SK-N-SH (cell line): ENCODE results near the gene TFAP2C. TPM values are rescaled to one million over a fixed set of nuclear protein-coding genes. Genes with fewer than 3 reads are reported as not detected.

Experiments used
- CTCF ChIA-PET: fragments of 300-600, 350-600 bp; formaldehyde crosslinking; extraction: SDS; loops from one replicate; lab custom pipeline; 2021; lab: Yijun Ruan, JAX
- POLR2A ChIA-PET: fragments of 350-600 bp; sonication (Branson Sonifier 250); formaldehyde crosslinking; extraction: SDS; loops from one replicate; lab custom pipeline; 2020; ENCODE audit warnings: antibody characterized with exemption, inconsistent platforms; lab: Yijun Ruan, JAX
- DNase-seq: peaks from one replicate; pipeline ENCODE4 v3.0.0; 2012
- H2AFZ ChIP-seq: fragments of 200-600 bp; sonication (generic); 2 replicates; pipeline ENCODE4 v1.8.1; 2016; ENCODE audit warnings: antibody characterized with exemption, mild to moderate bottlenecking, low read depth
- H3F3A ChIP-seq: fragments of 200-600 bp; sonication (generic); replicated peaks from 2 replicates; pipeline ENCODE3; 2016; ENCODE audit warnings: antibody characterized with exemption, mild to moderate bottlenecking; ENCODE audit not compliant: insufficient read depth
- H3K27ac ChIP-seq, 2 experiments: fragments of 200-500 bp in 1 of 2; fragments of 200-600 bp in 1 of 2; sonication (Bioruptor generic) in 1 of 2; sonication (generic), shearing (Covaris generic) in 1 of 2; 2 replicates each; pipeline versions ENCODE4 v1.5.1 to v1.6.1; 2014 to 2016; ENCODE audit warnings: low read depth in 2 of 2, inconsistent platforms in 1 of 2, low read length in 1 of 2, mild to moderate bottlenecking in 1 of 2, mixed read lengths in 1 of 2
- H3K27me3 ChIP-seq: fragments of 200-600 bp; sonication (generic), shearing (Covaris generic); 2 replicates; pipeline ENCODE4 v1.6.1; 2016; ENCODE audit warnings: mixed run types; ENCODE audit not compliant: insufficient read depth
- H3K36me3 ChIP-seq, 2 experiments: fragments of 200-500 bp in 1 of 2; fragments of 200-600 bp in 1 of 2; sonication (Bioruptor generic) in 1 of 2; sonication (generic) in 1 of 2; replicated peaks in 1 of 2; 2 replicates each; pipeline versions ENCODE3 to v1.5.1; 2014 to 2016; ENCODE audit warnings: low read length in 1 of 2, mild to moderate bottlenecking in 1 of 2; ENCODE audit not compliant: insufficient read depth in 2 of 2, control insufficient read depth in 1 of 2
- H3K4me1 ChIP-seq, 2 experiments: fragments of 200-500 bp in 1 of 2; fragments of 200-600 bp in 1 of 2; sonication (Bioruptor generic) in 1 of 2; sonication (generic), shearing (Covaris generic) in 1 of 2; 2 replicates each; pipeline versions ENCODE4 v1.5.1 to v1.6.1; 2014 to 2016; ENCODE audit warnings: low read depth in 1 of 2, low read length in 1 of 2, mixed run types in 1 of 2; ENCODE audit not compliant: insufficient read depth in 2 of 2, control insufficient read depth in 1 of 2
- H3K4me2 ChIP-seq: fragments of 200-600 bp; sonication (generic), shearing (Covaris generic); 2 replicates; pipeline ENCODE4 v1.6.1; 2017; ENCODE audit warnings: mixed run types
- H3K4me3 ChIP-seq, 2 experiments: fragments of 200-500 bp in 1 of 2; fragments of 200-600 bp in 1 of 2; sonication (Bioruptor generic) in 1 of 2; sonication (generic), shearing (Covaris generic) in 1 of 2; 2 replicates each; pipeline versions ENCODE4 v1.5.1 to v1.8.1; 2014 to 2016; ENCODE audit warnings: low read depth in 2 of 2, inconsistent platforms in 1 of 2, low read length in 1 of 2, mild to moderate bottlenecking in 1 of 2, mixed read lengths in 1 of 2, moderate library complexity in 1 of 2
- H3K79me2 ChIP-seq: fragments of 200-600 bp; sonication (generic); 2 replicates; pipeline ENCODE4 v1.8.1; 2017; ENCODE audit warnings: mild to moderate bottlenecking; ENCODE audit not compliant: insufficient read depth
- H3K9ac ChIP-seq: fragments of 200-600 bp; sonication (generic); 2 replicates; pipeline ENCODE4 v1.6.1; 2017; ENCODE audit warnings: mixed run types
- H3K9me2 ChIP-seq: fragments of 200-600 bp; sonication (generic); 2 replicates; pipeline ENCODE4 v1.6.1; 2017; ENCODE audit warnings: mixed run types
- H3K9me3 ChIP-seq: fragments of 200-600 bp; sonication (generic); 2 replicates; pipeline ENCODE4 v1.6.1; 2017; ENCODE audit warnings: mixed run types, mild to moderate bottlenecking, moderate library complexity
- H4K20me1 ChIP-seq: fragments of 200-600 bp; sonication (generic); 2 replicates; pipeline ENCODE4 v1.6.1; 2017; ENCODE audit warnings: mild to moderate bottlenecking, mixed run types; ENCODE audit not compliant: insufficient read depth
- CTCF ChIP-seq: fragments of 200-600 bp; sonication (generic); IDR thresholded peaks from 2 replicates; pipeline ENCODE4 v1.6.1; 2017; ENCODE audit warnings: antibody characterized with exemption, mild to moderate bottlenecking, moderate library complexity
- ELF1 ChIP-seq: IDR thresholded peaks from 2 replicates; pipeline ENCODE4 v1.4.0; 2012
- FOXM1 ChIP-seq: IDR thresholded peaks from 2 replicates; pipeline ENCODE4 v1.4.0; 2012; ENCODE audit warnings: low read depth, mild to moderate bottlenecking
- GATA2 ChIP-seq: sonication (generic); formaldehyde crosslinking; IDR thresholded peaks from 2 replicates; pipeline ENCODE4 v1.5.0; 2020; ENCODE audit warnings: mild to moderate bottlenecking, missing genetic modification reagents
- MAX ChIP-seq: IDR thresholded peaks from 2 replicates; pipeline ENCODE4 v1.4.0; 2012; ENCODE audit warnings: low read depth
- NFIC ChIP-seq: IDR thresholded peaks from 2 replicates; pipeline ENCODE4 v1.4.0; 2012; ENCODE audit warnings: borderline replicate concordance
- NRF1 ChIP-seq: IDR thresholded peaks from 2 replicates; pipeline ENCODE4 v1.6.1; 2012; ENCODE audit warnings: low read depth, mild to moderate bottlenecking, low read length
- RAD21 ChIP-seq: IDR thresholded peaks from 2 replicates; pipeline ENCODE4 v1.6.1; 2012; ENCODE audit warnings: mild to moderate bottlenecking, low read length
- SIN3A ChIP-seq: IDR thresholded peaks from 2 replicates; pipeline ENCODE4 v1.6.1; 2012; ENCODE audit warnings: low read depth, mild to moderate bottlenecking, low read length, moderate library complexity, borderline replicate concordance
- SMC3 ChIP-seq: IDR thresholded peaks from 2 replicates; pipeline ENCODE4 v1.6.1; 2012; ENCODE audit warnings: low read depth, low read length, improper control_type of control experiment
- TEAD4 ChIP-seq: IDR thresholded peaks from 2 replicates; pipeline ENCODE4 v1.4.0; 2012; ENCODE audit warnings: mild to moderate bottlenecking, borderline replicate concordance; ENCODE audit not compliant: insufficient read depth
- USF1 ChIP-seq: IDR thresholded peaks from 2 replicates; pipeline ENCODE4 v1.4.0; 2012; ENCODE audit warnings: low read depth, borderline replicate concordance
- ZBTB33 ChIP-seq: IDR thresholded peaks from 2 replicates; pipeline ENCODE4 v1.4.0; 2012; ENCODE audit warnings: low read depth, borderline replicate concordance
- WGBS: methylation state at CpG from one replicate; pipeline ENCODE4 v1.1.6; 2017; ENCODE audit warnings: low lambda C conversion rate; 5-methylcytosine and 5-hydroxymethylcytosine counted together
- polyA plus RNA-seq, 3 experiments: library from polyadenylated mRNA; depleted of rRNA; stranded (reverse); fragments of >200 nt; gene quantifications; 2 replicates each; pipeline ENCODE4 v1.2.3, GENCODE V29; 2012

Gene TFAP2C
- polyA plus RNA-seq, 1 of the 3 experiments (the other 2 are of a cell fraction) = not detected

GRCh38 chr20:56587307-56588041, 41.6 kb upstream of the TFAP2C start:
- H3K79me2 ChIP-seq = no peaks in the 10 kb centered on the region
- H4K20me1 ChIP-seq = no peaks in the 10 kb centered on the region
- no peaks in the 10 kb centered on the region for H3K4me1 ChIP-seq
- CTCF ChIA-PET = interaction anchor here (0.6 to 1.0 kb wide), 2 partner anchors 37 to 456 kb away, joined by 3 to 4 read pairs; no protein-coding TSS in a partner anchor
- no peak overlapping the region for H3K27ac ChIP-seq
- H3K4me2 ChIP-seq = no peak overlapping the region
- DNase-seq = no peak
- whole genome bisulfite sequencing = 5% methylated on average over 7 of the region's 7 CpGs
- no peaks in the 10 kb centered on the region for H3K36me3 ChIP-seq
- H3K4me3 ChIP-seq = no peak overlapping the region
- TF ChIP-seq MAX (no peak), NFIC (no peak), USF1 (no peak), ELF1 (no peak), FOXM1 (no peak), TEAD4 (no peak), RAD21 (no peak), ZBTB33 (no peak), SIN3A (no peak), SMC3 (no peak), CTCF (no peak), GATA2 (CRISPR knock-in tag) (no peak), NRF1 (no peak)
- TF ChIP-seq, all 33 proteins: peak for 0
- peaks cover 28% of the 10 kb centered on the region; the same call in 1 of the 2 replicates for H3K27me3 ChIP-seq
- H3K9me2 ChIP-seq = no peaks in the 10 kb centered on the region
- POLR2A ChIA-PET = no interaction called here
- H3F3A ChIP-seq = no peaks in the 10 kb centered on the region
- H3K9ac ChIP-seq = no peak overlapping the region
- no peak overlapping the region for H2AFZ ChIP-seq
- no peaks in the 10 kb centered on the region for H3K9me3 ChIP-seq
